HG03025 (cell line): Measurements from ENCODE around the gene DYNC1H1.
A peak's percentile ranks its signal among the peaks of the same experiment; 100 is the strongest.

ENCODE experiments used
- ATAC-seq: cut with Tn5 transposase; IDR thresholded peaks from one replicate; pipeline ENCODE4 v1.9.1; 2021; ENCODE audit warnings: mild to moderate bottlenecking, moderate library complexity; ENCODE audit not compliant: unreplicated experiment, low FRiP score

The DYNC1H1 gene

DNA sequence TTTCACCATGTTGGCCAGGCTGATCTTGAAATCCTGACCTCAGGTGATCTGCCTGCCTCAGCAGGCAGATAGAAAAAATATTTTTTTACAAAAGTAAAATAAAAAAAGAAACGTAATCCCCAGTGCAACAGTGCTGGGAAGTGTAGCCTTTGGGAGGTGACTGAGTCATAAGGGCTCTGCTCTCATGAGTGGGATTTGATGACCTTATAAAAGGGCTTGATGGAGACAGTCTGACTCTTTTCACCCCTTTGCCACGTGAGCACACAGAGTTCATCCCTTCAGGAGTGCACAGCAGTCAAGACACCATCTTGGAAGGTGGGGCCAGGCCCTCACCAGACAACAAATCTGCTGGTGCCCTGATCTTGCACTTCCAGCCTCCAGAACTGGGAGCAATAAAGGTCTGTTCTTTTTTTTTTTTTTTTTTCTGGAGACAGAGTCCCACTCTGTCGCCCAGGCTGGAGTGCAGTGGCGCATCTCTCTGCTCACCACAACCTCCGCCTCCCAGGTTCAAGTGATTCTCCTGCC, 24.7 kb upstream of the DYNC1H1 start:
- no peak for ATAC-seq

DNA sequence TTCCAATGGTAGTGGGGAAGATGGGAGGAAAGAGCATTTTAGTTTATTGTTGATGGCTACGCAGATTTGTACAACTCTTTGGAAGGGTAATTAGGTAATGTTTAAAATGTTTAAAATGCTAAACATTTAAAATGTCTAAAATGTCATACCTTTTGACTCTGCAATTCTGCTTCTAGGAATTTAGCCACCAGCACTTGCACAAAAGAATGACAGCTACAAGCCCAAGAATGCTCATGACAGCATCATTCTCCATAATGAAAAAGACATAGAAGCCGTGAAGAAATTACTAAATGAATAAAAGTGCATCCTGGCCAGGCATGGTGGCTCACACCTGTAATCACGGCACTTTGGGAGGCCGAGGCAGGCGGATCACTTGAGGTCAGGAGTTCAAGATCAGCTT, 19.9 kb upstream of the DYNC1H1 start:
- no peak for ATAC-seq

DNA sequence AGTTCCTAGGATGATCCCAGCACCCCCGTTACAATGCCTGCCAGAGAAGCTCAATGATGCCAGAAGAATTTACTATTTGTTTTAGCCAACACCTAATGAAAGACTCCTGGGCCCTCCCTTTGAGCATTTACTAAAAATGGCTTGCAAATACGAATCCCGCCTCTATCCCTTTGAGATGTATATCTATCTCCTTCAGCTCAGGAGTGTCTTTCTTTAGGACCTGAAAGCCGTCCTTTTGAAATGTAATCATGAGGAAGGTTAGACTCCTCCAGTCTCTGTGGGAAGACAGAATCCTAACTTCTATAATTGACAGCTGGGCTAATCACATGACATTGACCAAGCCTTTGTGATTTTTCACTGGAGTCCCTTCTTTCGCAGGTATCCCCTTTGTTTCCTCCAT, 19.2 kb upstream of the DYNC1H1 start:
- ATAC-seq: no peak

DNA sequence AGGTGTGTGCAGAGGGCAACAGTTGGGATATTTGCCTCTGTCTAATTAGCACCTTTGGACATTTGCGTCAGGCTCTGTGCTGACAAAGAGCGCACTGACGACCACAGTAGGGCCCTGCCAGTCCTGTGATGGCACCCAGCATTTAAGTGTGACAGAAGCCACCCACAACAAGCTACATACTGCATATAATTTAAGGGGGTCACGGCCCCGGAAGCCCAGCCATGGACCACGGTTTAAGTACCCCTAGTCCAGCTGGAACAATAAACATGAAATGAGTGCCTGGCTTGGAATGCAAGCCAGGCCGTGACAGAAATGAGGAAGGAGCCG, 16.8 kb upstream of the DYNC1H1 start:
- peak; percentile 4 for ATAC-seq

DNA sequence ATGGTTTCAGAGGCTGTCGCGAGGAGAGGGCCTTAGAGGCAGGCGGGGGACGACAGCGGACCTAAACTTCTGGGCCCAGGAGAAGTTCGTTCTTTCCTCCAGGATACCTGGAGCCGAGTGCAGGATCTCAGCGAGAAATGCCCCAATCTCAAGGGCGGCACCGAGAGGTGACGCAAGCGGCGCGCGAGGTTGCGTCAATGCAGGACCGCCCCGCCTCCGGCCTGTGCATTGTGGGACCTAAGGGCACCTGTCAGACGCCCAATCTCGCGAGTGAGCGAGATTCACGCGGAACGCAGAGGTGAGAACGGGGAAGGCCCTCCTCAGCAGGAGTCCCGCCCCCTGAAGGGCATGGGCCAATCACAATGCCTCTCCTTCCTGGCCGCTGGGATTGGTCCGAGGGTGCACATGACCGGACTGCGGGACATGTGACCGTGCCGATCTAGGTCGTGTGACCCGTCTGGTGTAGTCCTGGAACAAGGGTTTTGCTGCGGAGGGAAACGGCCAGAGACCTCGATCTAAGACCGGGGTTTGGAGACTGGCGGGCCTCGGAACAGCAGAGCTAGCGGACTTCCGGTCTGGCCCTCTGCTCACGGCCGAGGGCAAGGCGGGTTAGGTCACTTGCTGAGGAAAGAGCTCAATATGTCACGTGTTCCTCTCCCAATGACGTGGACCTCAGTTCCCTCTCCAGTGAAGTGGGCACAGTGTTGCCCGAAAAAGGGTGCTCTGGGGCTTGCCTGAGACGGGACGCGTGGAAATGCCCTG, 16.3 kb upstream of the DYNC1H1 start:
- ATAC-seq: peak; percentile 96

DNA sequence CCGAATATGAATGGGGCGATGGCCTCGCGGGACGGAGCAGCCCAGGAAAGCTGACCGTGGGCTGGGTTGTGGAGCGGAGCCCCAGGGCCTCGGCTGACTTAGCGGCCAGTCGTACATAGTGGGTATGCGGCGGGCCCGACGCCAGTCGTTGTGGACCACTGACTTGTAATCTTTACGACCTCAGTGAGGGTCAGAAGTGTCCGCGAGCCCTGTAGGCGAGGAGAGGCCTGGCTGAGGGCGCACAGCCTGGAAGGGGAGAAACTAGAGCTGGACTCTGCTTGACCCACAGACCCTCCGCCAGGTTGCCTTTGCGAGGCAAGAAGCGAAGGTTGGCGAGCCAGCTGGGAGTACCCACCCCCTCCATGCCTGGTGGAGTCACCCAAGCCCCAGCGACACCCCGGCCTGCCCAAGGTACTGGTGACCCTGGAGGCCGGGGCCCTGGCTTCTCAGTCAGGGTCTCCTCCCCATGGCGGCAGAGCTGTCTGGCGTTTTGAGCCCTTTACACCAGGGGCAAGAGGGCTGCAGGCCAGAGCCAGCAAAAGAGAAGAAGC, 15.6 kb upstream of the DYNC1H1 start:
- ATAC-seq: no peak

DNA sequence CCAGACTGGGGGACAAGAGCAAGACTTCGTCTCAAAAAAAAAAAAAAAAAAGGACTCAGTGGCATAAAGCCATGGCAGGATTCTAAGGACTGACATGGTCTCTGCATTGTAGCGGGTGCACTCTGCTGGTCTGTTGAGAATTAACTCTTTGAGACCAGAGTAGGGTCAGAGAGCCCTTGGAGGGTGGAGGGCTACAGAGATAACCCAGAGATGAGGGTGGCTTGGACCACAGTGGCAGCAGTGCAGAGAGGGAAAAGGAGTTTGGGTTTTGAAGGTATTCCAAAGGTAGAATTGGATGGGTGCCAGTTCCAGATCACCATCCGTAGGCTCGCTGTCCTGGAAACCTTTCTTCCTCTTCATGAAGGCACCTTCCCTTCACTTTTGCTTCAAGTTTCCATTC, 14.3 kb upstream of the DYNC1H1 start:
- no peak for ATAC-seq

DNA sequence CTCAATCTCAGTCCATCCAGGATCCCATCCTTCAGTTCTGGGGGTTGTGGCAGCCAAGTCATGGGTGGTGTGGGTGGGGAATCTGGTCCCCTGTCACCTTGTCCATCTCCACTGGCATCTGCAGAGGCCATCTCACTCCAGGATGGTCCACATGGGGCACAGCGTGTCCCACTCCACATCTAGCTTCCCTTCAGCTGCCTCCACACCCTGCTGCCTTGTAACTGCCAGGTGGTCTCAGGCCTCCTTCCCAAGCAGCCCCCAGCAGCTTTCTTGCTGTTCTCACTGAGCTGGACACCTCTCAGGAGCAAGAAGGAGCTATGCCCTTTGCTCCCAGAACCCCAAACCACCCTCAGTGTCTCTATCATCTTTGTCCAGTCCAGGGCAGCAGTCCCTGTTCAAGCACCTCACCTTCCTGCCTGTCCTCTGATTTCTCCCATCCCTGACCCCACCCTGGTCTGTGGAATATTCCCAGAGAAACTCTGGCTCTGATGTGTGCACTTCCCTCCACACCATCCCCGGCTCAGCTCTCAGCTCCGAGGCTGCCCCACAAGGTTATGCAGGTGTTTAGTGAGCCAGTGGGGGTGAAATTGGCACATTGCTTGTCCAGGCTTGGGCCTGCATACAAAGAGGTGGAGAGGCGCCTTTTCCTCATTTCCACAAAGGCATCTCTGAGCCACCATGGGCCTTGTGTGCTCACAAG, 13.7 kb upstream of the DYNC1H1 start:
- ATAC-seq: no peak

DNA sequence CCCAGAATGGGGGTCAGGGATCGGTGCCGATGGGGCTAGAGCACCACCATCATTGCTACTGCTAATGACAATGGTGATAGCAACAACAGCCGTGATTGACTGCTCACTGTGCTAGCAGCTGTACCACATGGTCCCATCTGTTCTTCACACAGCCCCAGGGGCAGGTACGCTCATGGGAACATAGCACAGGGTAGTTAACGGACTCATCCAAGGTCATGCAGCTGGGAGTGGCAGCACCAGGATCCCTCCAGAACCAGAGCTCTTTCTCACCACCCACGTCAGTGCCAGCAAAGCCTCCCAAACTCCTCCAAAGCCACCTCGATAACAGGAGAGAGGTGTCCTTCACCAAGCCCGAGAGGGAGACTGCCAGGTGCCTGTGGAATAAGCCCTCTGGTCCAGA, 11.2 kb upstream of the DYNC1H1 start:
- no peak for ATAC-seq

DNA sequence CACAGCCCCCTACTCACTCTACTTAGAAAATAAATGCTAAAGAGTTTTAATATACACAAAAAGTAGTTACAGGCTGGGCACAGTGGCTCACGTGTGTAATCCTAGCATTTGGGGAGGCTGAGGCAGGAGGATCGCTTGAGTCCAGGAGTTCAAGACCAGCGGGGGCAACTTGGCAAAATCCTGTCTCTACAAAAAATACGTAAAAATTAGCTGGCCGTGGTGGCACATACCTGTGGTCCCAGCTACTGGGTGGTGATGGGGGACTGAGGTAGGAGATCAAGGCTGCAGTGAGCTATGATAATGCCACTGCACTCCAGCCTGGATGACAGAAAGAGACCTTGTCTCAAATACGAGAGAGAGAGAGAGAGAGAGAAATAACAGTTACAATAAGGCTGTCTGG, 9.9 kb upstream of the DYNC1H1 start:
- ATAC-seq: no peak

DNA sequence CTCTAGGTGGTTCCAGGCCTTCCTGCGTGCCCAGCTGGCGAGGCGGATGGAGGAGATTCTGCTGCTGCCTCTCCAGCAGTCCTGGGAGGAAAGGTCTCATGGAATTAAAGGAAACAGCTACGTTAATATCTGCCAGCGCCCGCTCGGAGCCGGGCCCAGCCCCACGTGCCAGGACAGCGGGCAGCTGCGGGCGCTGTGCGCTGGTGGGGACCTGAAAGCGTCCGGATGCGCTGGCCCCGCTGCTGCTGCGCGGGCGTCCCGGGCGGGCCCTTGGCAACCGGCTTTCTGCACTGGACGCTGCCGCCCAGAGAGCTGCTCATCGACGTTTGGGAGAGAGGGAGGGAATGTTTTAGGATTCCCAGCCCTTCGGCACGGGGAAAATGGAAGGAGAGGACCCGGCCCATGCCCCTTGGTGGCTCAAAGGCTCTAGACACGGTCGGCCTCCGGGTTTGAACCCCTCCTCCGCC, 8.6 kb upstream of the DYNC1H1 start:
- ATAC-seq: no peak

DNA sequence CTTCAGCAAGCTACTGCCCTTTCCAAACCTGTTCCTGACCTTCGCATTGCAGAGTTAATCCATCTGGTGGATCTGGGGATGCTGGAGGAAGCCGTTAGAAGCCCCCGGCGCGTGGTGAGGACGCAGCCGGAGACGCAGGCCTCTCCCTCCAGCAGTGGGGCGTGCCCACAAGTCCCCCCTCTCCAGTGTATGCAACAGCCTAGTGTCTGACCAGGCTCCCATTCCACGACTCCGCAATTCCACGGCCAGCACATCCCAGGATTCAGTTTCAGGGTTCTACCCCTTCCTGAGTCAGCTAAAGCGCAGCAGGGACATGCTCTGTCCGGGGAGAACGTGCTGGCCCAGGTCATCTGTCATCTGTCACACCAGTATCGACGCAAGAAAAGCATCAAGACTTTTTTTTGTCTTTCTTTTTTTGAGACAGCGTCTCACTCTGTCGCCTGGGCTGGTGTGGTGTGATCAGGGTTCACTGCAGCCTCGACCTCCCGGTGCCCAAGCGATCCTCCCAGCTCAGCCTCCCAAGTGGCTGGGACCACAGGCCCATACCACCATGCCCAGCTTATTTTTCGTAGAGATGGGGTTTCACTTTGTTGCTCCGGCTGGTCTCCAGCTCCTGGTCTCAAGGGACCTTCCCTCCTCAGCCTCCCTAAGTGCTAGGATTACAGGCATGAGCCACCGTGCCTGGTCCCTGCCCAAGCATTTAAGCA, 8.0 kb upstream of the DYNC1H1 start:
- ATAC-seq: no peak

DNA sequence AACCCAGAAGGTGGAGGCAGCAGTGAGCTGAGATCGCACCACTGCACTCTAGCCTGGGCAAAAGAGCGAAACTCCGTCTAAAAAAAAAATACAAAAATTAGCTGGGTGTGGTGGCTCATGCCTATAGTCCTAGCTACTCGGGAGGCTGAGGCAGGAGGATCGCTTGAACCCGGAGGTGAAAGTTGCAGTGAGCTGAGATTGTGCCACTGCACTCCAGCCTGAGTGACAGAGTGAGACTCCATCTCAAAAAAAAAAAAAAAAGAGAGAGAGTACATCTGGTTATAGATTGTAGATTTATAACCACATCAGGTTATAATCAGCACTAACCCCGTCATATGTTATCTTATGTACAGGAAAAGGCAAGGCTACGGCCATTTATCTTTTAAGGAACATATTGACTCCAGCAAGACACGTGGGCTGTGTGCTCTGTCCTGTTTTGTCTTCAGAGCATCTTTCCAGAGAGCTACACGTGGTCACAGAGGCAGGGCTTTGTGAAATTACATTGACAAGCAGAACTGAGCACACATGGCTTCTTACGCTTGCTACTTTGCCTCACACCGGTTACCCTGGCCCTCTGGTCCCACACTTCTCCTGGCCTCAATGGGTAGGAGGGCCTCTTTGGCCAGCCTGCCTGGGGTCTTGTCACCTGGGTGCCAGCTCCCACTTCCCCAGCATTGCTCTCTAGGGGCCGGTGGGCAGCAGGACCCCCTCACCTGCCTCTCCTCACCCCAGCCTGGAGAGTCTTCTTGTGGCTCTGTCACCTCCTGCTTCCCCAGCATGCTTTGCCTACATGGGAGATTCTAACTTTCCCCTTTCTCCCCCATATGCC, 6.8 kb upstream of the DYNC1H1 start:
- ATAC-seq: no peak

DNA sequence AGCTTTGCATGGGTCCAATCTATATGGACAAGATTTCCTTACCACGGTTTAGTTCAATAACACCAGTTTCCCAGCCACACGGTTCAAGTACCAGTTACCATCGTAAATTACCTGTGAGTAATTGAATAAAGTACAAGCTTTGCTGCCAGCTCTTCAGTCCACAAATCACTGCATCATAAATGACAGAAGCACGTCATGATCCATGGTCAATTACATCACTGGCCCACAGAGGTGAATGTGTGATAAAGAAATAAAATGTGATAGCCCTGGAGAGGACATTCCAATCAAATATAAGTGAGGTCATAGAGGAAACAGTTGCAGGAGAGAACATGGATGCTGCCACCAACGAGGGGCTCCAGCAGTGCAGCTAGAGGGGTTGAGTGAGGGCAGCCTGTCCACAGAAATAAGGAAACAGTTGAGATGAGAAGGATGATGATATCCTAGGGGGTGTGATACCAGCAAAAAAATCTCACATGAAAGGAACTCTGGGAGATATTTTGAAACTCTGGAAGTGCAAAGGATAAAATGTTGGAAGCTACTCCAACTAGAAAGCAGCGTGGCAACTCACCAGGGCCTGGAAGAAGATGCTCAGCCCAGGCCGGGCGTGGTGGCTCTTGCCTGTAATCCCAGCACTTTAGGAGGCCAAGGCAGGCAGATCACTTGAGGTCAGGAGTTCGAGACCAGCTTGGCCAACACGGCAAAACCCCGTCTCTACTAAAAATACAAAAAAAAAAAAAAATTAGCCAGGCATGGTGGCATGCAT, 5.8 kb upstream of the DYNC1H1 start:
- no peak for ATAC-seq

DNA sequence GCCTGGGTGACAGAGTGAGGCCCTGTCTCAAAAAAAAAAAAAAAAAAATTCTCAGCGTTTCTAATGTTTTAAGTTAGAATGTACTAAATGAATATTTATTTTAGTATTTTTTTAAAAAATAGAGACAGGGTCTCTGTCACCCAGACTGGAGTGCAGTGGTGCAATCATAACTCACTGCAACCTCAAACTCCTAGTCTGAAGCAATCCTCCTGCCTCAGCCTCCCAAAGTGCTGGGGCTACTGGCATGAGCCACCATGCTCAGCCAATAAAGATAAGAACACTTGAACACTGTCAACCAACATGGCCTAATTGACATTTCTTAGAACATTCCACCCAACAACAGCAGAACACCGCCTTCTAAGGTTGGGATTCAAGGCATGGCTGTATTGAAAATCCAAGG, 5.1 kb upstream of the DYNC1H1 start:
- ATAC-seq: no peak

DNA sequence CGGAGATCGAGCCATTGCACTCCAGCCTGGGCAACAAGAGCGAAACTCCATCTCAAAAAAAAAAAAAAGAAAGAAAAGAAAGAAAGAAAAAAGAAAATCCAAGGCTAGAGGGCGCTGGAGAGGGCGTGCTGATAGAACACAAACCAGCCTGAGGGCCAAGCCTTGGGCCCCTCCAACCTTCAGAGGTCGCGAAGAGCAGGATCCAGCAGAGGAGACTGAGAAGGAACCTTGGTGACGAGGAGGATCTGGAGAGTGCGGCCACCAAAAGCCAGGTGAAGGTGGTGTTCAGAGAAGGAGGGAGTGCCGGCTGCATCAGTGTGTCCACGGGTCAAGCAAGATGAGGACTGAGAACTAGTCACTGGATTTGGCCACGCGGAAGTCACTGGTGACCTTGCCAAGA, 4.1 kb upstream of the DYNC1H1 start:
- ATAC-seq: no peak

DNA sequence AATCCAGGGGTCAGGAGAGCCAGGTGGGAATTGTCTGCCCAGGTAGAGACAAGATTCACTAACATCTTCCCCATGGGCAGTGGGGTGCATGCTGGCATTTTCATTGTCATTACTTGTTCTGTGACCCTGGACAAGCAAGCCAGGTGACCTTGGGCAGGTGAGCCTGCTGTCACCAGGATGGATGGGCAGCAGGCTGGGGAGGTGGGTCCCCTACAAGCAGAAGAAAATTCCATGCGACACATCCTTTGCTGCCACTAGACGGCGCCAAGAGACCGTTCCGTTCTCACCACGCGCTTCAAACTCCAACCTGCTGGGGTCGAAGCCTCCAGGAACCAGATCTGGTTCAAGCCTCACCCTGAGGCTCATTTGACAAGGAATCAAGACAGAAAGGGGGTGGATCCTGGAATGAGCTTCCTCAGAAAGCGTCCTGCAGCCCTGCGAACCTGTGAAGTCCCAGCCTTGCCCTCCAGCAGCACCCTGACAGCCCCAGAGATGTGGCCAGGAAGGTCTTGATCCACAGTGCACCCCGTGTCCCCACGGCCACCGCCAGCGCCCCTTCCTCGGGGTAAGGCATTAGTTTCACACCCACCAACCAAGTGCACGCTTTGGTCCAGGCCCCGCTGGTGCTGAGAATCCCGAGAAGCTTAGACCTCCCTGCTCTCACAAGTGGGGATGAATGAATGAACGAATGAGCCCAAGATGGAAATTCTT, 3.2 kb upstream of the DYNC1H1 start:
- no peak for ATAC-seq

DNA sequence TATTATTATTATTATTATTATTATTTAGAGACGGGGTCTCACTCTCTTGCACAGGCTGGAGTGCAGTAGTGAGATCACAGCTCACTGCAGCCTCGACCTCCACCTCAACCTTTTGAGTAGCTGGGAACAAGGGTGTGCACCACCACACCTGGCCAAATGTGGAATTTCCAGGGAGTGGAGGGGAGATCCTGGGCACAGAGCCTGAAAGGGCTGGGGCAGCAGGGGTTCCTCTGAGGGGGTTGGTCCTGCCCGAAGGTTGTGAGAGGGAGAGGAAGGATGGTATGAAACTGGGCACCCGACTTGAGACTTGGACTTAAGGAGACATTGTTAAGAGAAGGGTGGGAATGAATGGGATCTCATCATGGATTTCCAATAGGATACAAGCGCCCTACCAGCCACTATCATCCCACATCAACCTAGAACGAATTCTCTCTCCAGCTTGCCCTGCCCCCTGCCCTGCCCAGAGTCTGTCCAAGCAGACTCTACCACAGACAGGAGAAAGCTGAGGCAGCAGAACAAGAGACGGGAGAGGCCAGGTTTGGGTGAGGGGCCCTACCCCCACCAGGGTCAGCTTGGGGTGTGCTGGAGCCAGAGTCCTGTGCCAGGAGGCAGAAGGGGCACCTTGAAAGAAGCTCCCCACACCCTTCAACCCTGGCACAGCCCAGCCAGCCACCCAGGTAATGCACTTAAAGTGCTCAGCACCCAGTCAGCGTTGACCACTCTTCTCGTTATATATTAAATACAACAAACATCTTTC, 2.4 kb upstream of the DYNC1H1 start:
- no peak for ATAC-seq
